Measurements from ENCODE around the gene CTDSP2. TPM values are rescaled to one million over a fixed set of nuclear protein-coding genes. Genes with fewer than 3 reads are reported as not detected.

Gene CTDSP2
- total and polyA plus RNA-seq, 10 of the 15 experiments (the other 5 are each of a cell fraction or from before 2014, with no cell fraction given) = 17.3 to 98.2 (median 54.1) TPM

- Histone ChIP-seq H3K4me2 (ENCODE audit: control insufficient read depth, insufficient read depth) (peak overlapping the region; percentile 54), H3K4me1 (ENCODE audit: control insufficient read depth, insufficient read depth, low read length) (peaks cover 30% of the 10 kb centered on the region), H3K36me3 (ENCODE audit: control insufficient read depth in 2 of 2, insufficient read depth in 2 of 2, low read length in 1 of 2) (no peaks in the 10 kb centered on the region), H3K9me3 (replicated peaks; ENCODE audit: control insufficient read depth, insufficient read depth, low read length) (no peaks in the 10 kb centered on the region), H3K79me2 (ENCODE audit: control insufficient read depth, insufficient read depth, low read length) (peaks cover 52% of the 10 kb centered on the region), H3K27ac (ENCODE audit: control insufficient read depth, insufficient read depth) (peak overlapping the region; percentile 90), H3K9ac (ENCODE audit: control insufficient read depth, insufficient read depth, low read length) (peak overlapping the region; percentile 94), H2AFZ (ENCODE audit: control insufficient read depth, low read depth, low read length) (peak overlapping the region; percentile 81), H3K4me3 (peak overlapping the region; percentile 99), H3K27me3 (replicated peaks in 1 of 2; ENCODE audit: control insufficient read depth in 2 of 2, insufficient read depth in 2 of 2, low read length in 1 of 2) (peaks cover 3 to 4% of the 10 kb centered on the region in 2 experiments; a peak in 2 of 4 replicates), H4K20me1 (ENCODE audit: control insufficient read depth, insufficient read depth) (peaks cover 8% of the 10 kb centered on the region)
- peak; percentile 43 for TF ChIP-seq IKZF1 (conservative IDR thresholded peaks at IDR 0.05)
- 0 out of 2 replicates have a peak, but pooled peaks have one; percentile 66 for TF ChIP-seq LARP7 (IDR thresholded peaks at IDR 0.05)
- no peak for TF ChIP-seq RB1 (IDR thresholded peaks at IDR 0.05; ENCODE audit: borderline replicate concordance)
- no peak for TF ChIP-seq SPI1 (IDR thresholded peaks at IDR 0.05; ENCODE audit: borderline replicate concordance, insufficient read depth, low read depth, low read length)
- no peak for TF ChIP-seq STAT1 (conservative IDR thresholded peaks at IDR 0.05)
- no peak for TF ChIP-seq FOS (IDR thresholded peaks at IDR 0.05; ENCODE audit: borderline replicate concordance, extremely low read depth, insufficient read length)
- TF ChIP-seq, protein P1, sequence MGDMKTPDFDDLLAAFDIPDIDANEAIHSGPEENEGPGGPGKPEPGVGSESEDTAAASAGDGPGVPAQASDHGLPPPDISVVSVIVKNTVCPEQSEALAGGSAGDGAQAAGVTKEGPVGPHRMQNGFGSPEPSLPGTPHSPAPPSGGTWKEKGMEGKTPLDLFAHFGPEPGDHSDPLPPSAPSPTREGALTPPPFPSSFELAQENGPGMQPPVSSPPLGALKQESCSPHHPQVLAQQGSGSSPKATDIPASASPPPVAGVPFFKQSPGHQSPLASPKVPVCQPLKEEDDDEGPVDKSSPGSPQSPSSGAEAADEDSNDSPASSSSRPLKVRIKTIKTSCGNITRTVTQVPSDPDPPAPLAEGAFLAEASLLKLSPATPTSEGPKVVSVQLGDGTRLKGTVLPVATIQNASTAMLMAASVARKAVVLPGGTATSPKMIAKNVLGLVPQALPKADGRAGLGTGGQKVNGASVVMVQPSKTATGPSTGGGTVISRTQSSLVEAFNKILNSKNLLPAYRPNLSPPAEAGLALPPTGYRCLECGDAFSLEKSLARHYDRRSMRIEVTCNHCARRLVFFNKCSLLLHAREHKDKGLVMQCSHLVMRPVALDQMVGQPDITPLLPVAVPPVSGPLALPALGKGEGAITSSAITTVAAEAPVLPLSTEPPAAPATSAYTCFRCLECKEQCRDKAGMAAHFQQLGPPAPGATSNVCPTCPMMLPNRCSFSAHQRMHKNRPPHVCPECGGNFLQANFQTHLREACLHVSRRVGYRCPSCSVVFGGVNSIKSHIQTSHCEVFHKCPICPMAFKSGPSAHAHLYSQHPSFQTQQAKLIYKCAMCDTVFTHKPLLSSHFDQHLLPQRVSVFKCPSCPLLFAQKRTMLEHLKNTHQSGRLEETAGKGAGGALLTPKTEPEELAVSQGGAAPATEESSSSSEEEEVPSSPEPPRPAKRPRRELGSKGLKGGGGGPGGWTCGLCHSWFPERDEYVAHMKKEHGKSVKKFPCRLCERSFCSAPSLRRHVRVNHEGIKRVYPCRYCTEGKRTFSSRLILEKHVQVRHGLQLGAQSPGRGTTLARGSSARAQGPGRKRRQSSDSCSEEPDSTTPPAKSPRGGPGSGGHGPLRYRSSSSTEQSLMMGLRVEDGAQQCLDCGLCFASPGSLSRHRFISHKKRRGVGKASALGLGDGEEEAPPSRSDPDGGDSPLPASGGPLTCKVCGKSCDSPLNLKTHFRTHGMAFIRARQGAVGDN (IDR thresholded peaks at IDR 0.05) = no peak
- no peak for TF ChIP-seq NR2C1 (IDR thresholded peaks at IDR 0.05)
- TF ChIP-seq CREM (IDR thresholded peaks at IDR 0.05; ENCODE audit: low read depth) = 0 out of 2 replicates have a peak, but pooled peaks have one; percentile 0
- TF ChIP-seq RFX5 (IDR thresholded peaks at IDR 0.05; ENCODE audit: low read depth, low read length) = no peak
- 0 out of 2 replicates have a peak, but pooled peaks have one; percentile 33 for TF ChIP-seq GATAD2B (conservative IDR thresholded peaks at IDR 0.05; ENCODE audit: low read depth)
- no peak for TF ChIP-seq FOXK2 (IDR thresholded peaks at IDR 0.05)
- TF ChIP-seq, protein P2, sequence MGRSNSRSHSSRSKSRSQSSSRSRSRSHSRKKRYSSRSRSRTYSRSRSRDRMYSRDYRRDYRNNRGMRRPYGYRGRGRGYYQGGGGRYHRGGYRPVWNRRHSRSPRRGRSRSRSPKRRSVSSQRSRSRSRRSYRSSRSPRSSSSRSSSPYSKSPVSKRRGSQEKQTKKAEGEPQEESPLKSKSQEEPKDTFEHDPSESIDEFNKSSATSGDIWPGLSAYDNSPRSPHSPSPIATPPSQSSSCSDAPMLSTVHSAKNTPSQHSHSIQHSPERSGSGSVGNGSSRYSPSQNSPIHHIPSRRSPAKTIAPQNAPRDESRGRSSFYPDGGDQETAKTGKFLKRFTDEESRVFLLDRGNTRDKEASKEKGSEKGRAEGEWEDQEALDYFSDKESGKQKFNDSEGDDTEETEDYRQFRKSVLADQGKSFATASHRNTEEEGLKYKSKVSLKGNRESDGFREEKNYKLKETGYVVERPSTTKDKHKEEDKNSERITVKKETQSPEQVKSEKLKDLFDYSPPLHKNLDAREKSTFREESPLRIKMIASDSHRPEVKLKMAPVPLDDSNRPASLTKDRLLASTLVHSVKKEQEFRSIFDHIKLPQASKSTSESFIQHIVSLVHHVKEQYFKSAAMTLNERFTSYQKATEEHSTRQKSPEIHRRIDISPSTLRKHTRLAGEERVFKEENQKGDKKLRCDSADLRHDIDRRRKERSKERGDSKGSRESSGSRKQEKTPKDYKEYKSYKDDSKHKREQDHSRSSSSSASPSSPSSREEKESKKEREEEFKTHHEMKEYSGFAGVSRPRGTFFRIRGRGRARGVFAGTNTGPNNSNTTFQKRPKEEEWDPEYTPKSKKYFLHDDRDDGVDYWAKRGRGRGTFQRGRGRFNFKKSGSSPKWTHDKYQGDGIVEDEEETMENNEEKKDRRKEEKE (IDR thresholded peaks at IDR 0.05) = no peak
- no peak for TF ChIP-seq ZNF24 (IDR thresholded peaks at IDR 0.05)
- 0 out of 2 replicates have a peak, but pooled peaks have one; percentile 0 for TF ChIP-seq CHD2 (IDR thresholded peaks at IDR 0.05; ENCODE audit: borderline replicate concordance, low read depth, low read length)
- 0 out of 2 replicates have a peak, but pooled peaks have one; percentile 23 for TF ChIP-seq DPF2 (IDR thresholded peaks at IDR 0.05)
- CTCF ChIA-PET = interaction anchor here (0.7 to 3.5 kb wide), 4 partner anchors 10 to 94 kb away, joined by 3 to 20 read pairs (median 6); no protein-coding TSS in a partner anchor
- WGBS (ENCODE audit: insufficient coverage, insufficient replicate concordance, low lambda C conversion rate, missing lambda C conversion rate) = 1% methylated on average over 12 of the region's 26 CpGs
- in situ Hi-C loops (cut with MboI) (no loop called here), intact Hi-C loops (cut with micrococcal nuclease; ENCODE audit: unreplicated experiment) (no loop called here)
- POLR2A ChIA-PET = interaction anchor here (1.3 to 3.6 kb wide), 4 partner anchors 10 to 52 kb away, joined by 4 to 25 read pairs (median 10); no protein-coding TSS in a partner anchor
- FAIRE-seq (no peak), DNase-seq (ENCODE audit: low read depth, low spot score) (no peak), ATAC-seq (peak; percentile 27)
- BruUV-seq (replicated peaks) = no TSS peak
- SMC1A ChIA-PET (ENCODE audit: uncharacterized antibody, unreplicated experiment) = interaction anchor here (0.9 to 17.6 kb wide), 2 partner anchors 9 to 55 kb away, joined by 5 to 416 read pairs; no protein-coding TSS in a partner anchor
- RAD21 ChIA-PET (ENCODE audit: unreplicated experiment) = interaction anchor here (0.6 to 9.2 kb wide), 6 partner anchors 11 to 388 kb away, joined by 3 to 110 read pairs (median 5); partner anchors contain the start of gene TSPAN31
Measured at GRCh38 chr12:57846285-57846576, 298 bp downstream of the CTDSP2 start.
